K562 (cell line): Measurements from ENCODE around the gene SLC29A3. TPM values are rescaled to one million over a fixed set of nuclear protein-coding genes. Genes with fewer than 3 reads are reported as not detected.

Source experiments
- ATAC-seq: fragments of 200-7000 bp; cut with Tn5 transposase; 3 replicates; pipeline ENCODE4 v1.9.1; 2020; ENCODE audit warnings: moderate library complexity
- BruUV-seq: library from RNA; stranded (reverse); fragments of 400-500 nt; replicated peaks from 2 replicates; lab custom pipeline; 2021; lab: Mats Ljungman, UMichigan
- CTCF ChIA-PET: fragments of 300-600 bp; formaldehyde crosslinking; extraction: SDS; loops from one replicate; lab custom pipeline; 2021; ENCODE audit warnings: low intra/inter-chr PET ratio; lab: Yijun Ruan, JAX
- POLR2A ChIA-PET: fragments of 300-600, 350-650 bp; sonication (Branson Sonifier 250); formaldehyde crosslinking; extraction: SDS; loops from one replicate; lab custom pipeline; 2021; ENCODE audit warnings: antibody characterized with exemption, inconsistent platforms; lab: Yijun Ruan, JAX
- DNase-seq, 4 experiments: peaks; one replicate each; pipeline versions ENCODE4 v3.0.0 to v3.0.0-alpha.2; 2011 to 2018; ENCODE audit warnings: low spot score in 3 of 4, mixed read lengths in 3 of 4; ENCODE audit errors: extremely low read depth in 1 of 4
- FAIRE-seq: peaks from 2 replicates; lab custom pipeline; 2011; peaks lifted over from hg19 to GRCh38; lab: Jason Lieb, UNC
- H2AFZ ChIP-seq: 2 replicates; pipeline ENCODE4 v1.6.0; 2011; ENCODE audit warnings: low read depth, low read length, control low read depth, inconsistent platforms
- H3K27ac ChIP-seq: fragments of 200-600 bp; 3 replicates; pipeline ENCODE4 v1.8.0; 2011; ENCODE audit warnings: low read depth, mild to moderate bottlenecking, control low read depth, inconsistent platforms, low read length, moderate library complexity, mixed read lengths; ENCODE audit errors: extremely low read depth
- H3K27me3 ChIP-seq, 2 experiments: fragments of 300-600 bp in 1 of 2; 2 replicates in 1 of 2; 3 replicates in 1 of 2; pipeline versions ENCODE4 v1.6.0 to v1.8.0; 2011; ENCODE audit warnings: inconsistent platforms in 2 of 2, low read length in 2 of 2, mild to moderate bottlenecking in 1 of 2, mixed read lengths in 1 of 2, moderate library complexity in 1 of 2; ENCODE audit not compliant: control insufficient read depth in 2 of 2, insufficient read depth in 2 of 2
- H3K36me3 ChIP-seq: fragments of 300-600 bp; 3 replicates; pipeline ENCODE4 v1.8.0; 2011; ENCODE audit warnings: mild to moderate bottlenecking, low read length, inconsistent platforms; ENCODE audit not compliant: control insufficient read depth, insufficient read depth
- H3K4me1 ChIP-seq, 2 experiments: fragments of 200-600 bp in 1 of 2; replicated peaks in 1 of 2; 2 replicates in 1 of 2; 3 replicates in 1 of 2; pipeline versions ENCODE4 v1.5.1 to v1.8.0; 2011; ENCODE audit warnings: inconsistent platforms in 2 of 2, low read length in 2 of 2, mild to moderate bottlenecking in 1 of 2, mixed read lengths in 1 of 2, moderate library complexity in 1 of 2; ENCODE audit not compliant: control insufficient read depth in 2 of 2, insufficient read depth in 2 of 2
- H3K4me2 ChIP-seq: 2 replicates; pipeline ENCODE4 v1.6.1; 2011; ENCODE audit warnings: low read length, control low read depth, inconsistent platforms, mixed read lengths; ENCODE audit not compliant: insufficient read depth
- H3K4me3 ChIP-seq: fragments of 200-600 bp; sonication (generic), shearing (Covaris generic); 2 replicates; pipeline ENCODE4 v1.5.1; 2016; ENCODE audit warnings: control low read depth, inconsistent platforms
- H3K79me2 ChIP-seq: fragments of 200-600 bp; 3 replicates; pipeline ENCODE4 v1.8.0; 2011; ENCODE audit warnings: low read length, inconsistent platforms; ENCODE audit not compliant: control insufficient read depth, insufficient read depth
- H3K9ac ChIP-seq, 2 experiments: 2 replicates each; pipeline versions ENCODE4 v1.6.0 to v1.6.1; 2011; ENCODE audit warnings: low read depth in 2 of 2, low read length in 2 of 2, control low read depth in 1 of 2, inconsistent platforms in 1 of 2, mild to moderate bottlenecking in 1 of 2, mixed read lengths in 1 of 2; ENCODE audit not compliant: insufficient read depth in 1 of 2
- H3K9me1 ChIP-seq: one replicate; pipeline ENCODE4 v1.6.0; 2011; ENCODE audit warnings: inconsistent platforms, mild to moderate bottlenecking, low read length, moderate library complexity; ENCODE audit not compliant: control insufficient read depth, insufficient read depth
- H3K9me3 ChIP-seq: replicated peaks from 2 replicates; pipeline ENCODE4 v1.5.1; 2011; ENCODE audit warnings: low read depth, low read length, inconsistent platforms; ENCODE audit not compliant: control insufficient read depth, insufficient read depth
- H4K20me1 ChIP-seq: replicated peaks from 2 replicates; pipeline ENCODE4 v1.6.1; 2011; ENCODE audit warnings: low read length, inconsistent platforms, mixed read lengths; ENCODE audit not compliant: control insufficient read depth, insufficient read depth
- ARID1B ChIP-seq: fragments of 450-650 bp; IDR thresholded peaks from 2 replicates; pipeline ENCODE4 v1.6.1; 2016; ENCODE audit warnings: antibody characterized with exemption, mild to moderate bottlenecking, inconsistent platforms
- E2F5 ChIP-seq: sonication (generic); formaldehyde crosslinking; IDR thresholded peaks from 2 replicates; pipeline ENCODE4 v1.8.0; 2022; ENCODE audit warnings: mild to moderate bottlenecking, missing genetic modification reagents
- FOXP1 ChIP-seq: sonication (generic); formaldehyde crosslinking; IDR thresholded peaks from 2 replicates; pipeline ENCODE4 v1.8.0; 2022; ENCODE audit warnings: mild to moderate bottlenecking, missing genetic modification reagents
- MAFK ChIP-seq: IDR thresholded peaks from 2 replicates; pipeline ENCODE4 v1.6.1; 2011; ENCODE audit warnings: low read length, improper control_type of control experiment
- PHB ChIP-seq: fragments of 250-450 bp; sonication (Bioruptor Pico); IDR thresholded peaks from 2 replicates; pipeline ENCODE4 v1.5.0; 2021
- POU5F1 ChIP-seq: fragments of 150-350 bp; IDR thresholded peaks from 2 replicates; pipeline ENCODE4 v1.6.1; 2014; ENCODE audit warnings: borderline replicate concordance, low read length, low read depth, mild to moderate bottlenecking; ENCODE audit not compliant: partially characterized antibody
- ZNF347 ChIP-seq: fragments of 450-650 bp; formaldehyde crosslinking; IDR thresholded peaks from 2 replicates; pipeline ENCODE4 v1.4.0; 2020; ENCODE audit warnings: low read depth, mild to moderate bottlenecking, moderate library complexity
- WGBS: fragments of 100-300 bp; shearing (Covaris generic); methylation state at CpG from one replicate; pipeline ENCODE4 v1.1.6; 2016; ENCODE audit warnings: low coverage, mixed read lengths; ENCODE audit not compliant: insufficient coverage; ENCODE audit errors: missing lambda C conversion rate; 5-methylcytosine and 5-hydroxymethylcytosine counted together
- in situ Hi-C: fragments of 300-500 bp; cut with MboI; formaldehyde crosslinking; loops from 4 replicates; pipeline ENCODE4 v1.15.0; 2018; ENCODE audit warnings: inconsistent platforms, mixed read lengths
- intact Hi-C: fragments of 100-400 bp; cut with micrococcal nuclease; formaldehyde crosslinking; loops from 2 replicates; pipeline ENCODE4 v1.14.2; 2022
- polyA plus RNA-seq, 8 experiments: library from polyadenylated mRNA; depleted of rRNA in 4 of 8; stranded (reverse) in 5 of 8; unstranded in 3 of 8; fragments of >200 nt; fragmentation: Nextera tagmentation in 2 of 8; fragmentation: Illumina TruSeq in 1 of 8; extraction: Ambion mirVana in 2 of 8; extraction: Trizol in 1 of 8; gene quantifications; 2 replicates each; pipeline versions ENCODE4 v1.2.1 to v1.2.3, GENCODE V29; 2011 to 2014; ENCODE audit warnings: inconsistent platforms in 1 of 8, missing spikeins in 1 of 8
- total RNA-seq, 7 experiments: library from RNA; depleted of rRNA in 6 of 7; stranded (reverse); fragments of >200 nt in 6 of 7; fragmentation: Illumina TruSeq in 2 of 7; extraction: Trizol in 2 of 7; gene quantifications; 2 replicates each; pipeline versions ENCODE4 v1.2.1 to v1.2.3, GENCODE V29; 2011 to 2021; ENCODE audit warnings: low replicate concordance in 1 of 7

The SLC29A3 gene
- total and polyA plus RNA-seq, 9 of the 15 experiments (the other 6 are each of a cell fraction or from before 2014, with no cell fraction given), result 2.1 to 10.7 (median 4.6) TPM

- no peak for FAIRE-seq
- H3K9me3 ChIP-seq, result no peaks in the 10 kb centered on the region
- H3K9me1 ChIP-seq, result no peaks in the 10 kb centered on the region
- no peaks in the 10 kb centered on the region; a peak in 1 of 5 replicates for H3K27me3 ChIP-seq
- peaks cover 24 to 26% of the 10 kb centered on the region in 2 experiments for H3K4me1 ChIP-seq
- DNase-seq, result no peak
- no peak overlapping the region for H3K4me2 ChIP-seq
- no peak overlapping the region for H3K9ac ChIP-seq
- H3K79me2 ChIP-seq, result no peaks in the 10 kb centered on the region
- CTCF ChIA-PET, result no interaction called here
- no peak overlapping the region for H2AFZ ChIP-seq
- no TSS peak for BruUV-seq
- no peak overlapping the region for H3K27ac ChIP-seq
- intact Hi-C loops (no loop called here), in situ Hi-C loops (no loop called here)
- POLR2A ChIA-PET, result interaction anchor here (0.6 kb wide), 2 partner anchors 18 to 39 kb away, joined by 3 read pairs; no protein-coding TSS in a partner anchor
- H3K4me3 ChIP-seq, result no peak overlapping the region
- no peaks in the 10 kb centered on the region for H4K20me1 ChIP-seq
- WGBS, result 76% methylated on average over 15 of the region's 16 CpGs
- peaks cover 7% of the 10 kb centered on the region; the same call in 1 of the 3 replicates for H3K36me3 ChIP-seq
- no peak for ATAC-seq
- TF ChIP-seq MAFK (no peak), PHB (CRISPR knock-in tag) (no peak), FOXP1 (CRISPR knock-in tag) (no peak), ZNF347 (no peak), E2F5 (CRISPR knock-in tag) (no peak), POU5F1 (no peak), ARID1B (no peak)
Observed at GRCh38 chr10:71362141-71362540, 43.1 kb downstream of the SLC29A3 start.
